Body of pancreas (tissue), 4 donors: Measurements from ENCODE around the gene FGF21.

Experiments
- CTCF ChIP-seq, 7 experiments: fragments of 450-650 bp in 4 of 7; fragments of 200-600 bp in 3 of 7; sonication (generic) in 3 of 7; IDR thresholded peaks; one replicate each; pipeline ENCODE4 v1.5.1; 2016 to 2019; ENCODE audit warnings: antibody characterized with exemption in 7 of 7
- POLR2A ChIP-seq, 3 donors: fragments of 450-650 bp; IDR thresholded peaks; one replicate each; pipeline ENCODE4 v1.6.1; 2016; ENCODE audit warnings: antibody characterized with exemption in 3 of 3, mild to moderate bottlenecking in 2 of 3

GRCh38 chr19:48796298-48797083 lies 41.2 kb downstream of the FGF21 start:
- TF ChIP-seq CTCF (IDR thresholded peaks at IDR 0.05), result no peak
- no peak for TF ChIP-seq POLR2A (IDR thresholded peaks at IDR 0.05)
